ENCODE measurements around the gene C1QA.

DNA sequence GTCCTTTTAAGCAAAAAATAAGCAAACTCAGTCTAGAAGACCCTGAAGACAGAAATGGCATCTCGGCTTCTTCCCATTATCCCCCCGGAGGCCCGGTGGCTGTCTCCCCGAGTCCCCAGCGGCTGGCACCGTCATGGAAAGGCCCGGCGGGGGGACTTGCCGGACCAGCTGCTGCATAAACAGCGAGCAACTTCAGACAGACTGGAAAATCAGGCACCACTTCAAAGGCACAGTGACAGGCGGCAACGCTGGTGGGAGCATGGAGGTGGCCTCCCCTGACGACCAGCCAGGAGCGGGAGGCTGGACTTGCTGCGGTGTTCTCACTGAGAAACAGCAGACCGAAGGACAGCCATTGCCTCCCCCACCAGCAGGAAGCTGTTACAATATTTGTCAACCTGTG, 18.4 kb upstream of the C1QA start:
- TF ChIP-seq, protein P1, sequence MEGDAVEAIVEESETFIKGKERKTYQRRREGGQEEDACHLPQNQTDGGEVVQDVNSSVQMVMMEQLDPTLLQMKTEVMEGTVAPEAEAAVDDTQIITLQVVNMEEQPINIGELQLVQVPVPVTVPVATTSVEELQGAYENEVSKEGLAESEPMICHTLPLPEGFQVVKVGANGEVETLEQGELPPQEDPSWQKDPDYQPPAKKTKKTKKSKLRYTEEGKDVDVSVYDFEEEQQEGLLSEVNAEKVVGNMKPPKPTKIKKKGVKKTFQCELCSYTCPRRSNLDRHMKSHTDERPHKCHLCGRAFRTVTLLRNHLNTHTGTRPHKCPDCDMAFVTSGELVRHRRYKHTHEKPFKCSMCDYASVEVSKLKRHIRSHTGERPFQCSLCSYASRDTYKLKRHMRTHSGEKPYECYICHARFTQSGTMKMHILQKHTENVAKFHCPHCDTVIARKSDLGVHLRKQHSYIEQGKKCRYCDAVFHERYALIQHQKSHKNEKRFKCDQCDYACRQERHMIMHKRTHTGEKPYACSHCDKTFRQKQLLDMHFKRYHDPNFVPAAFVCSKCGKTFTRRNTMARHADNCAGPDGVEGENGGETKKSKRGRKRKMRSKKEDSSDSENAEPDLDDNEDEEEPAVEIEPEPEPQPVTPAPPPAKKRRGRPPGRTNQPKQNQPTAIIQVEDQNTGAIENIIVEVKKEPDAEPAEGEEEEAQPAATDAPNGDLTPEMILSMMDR (conservative IDR thresholded peaks at IDR 0.05; ENCODE audit: low read depth, low read length), result no peak
- TF ChIP-seq EZH2 (IDR thresholded peaks at IDR 0.05; ENCODE audit: borderline replicate concordance, low read depth, low read length, poor library complexity, severe bottlenecking), result no peak

Measured in A673 (cell line).